GM12878 (cell line): ENCODE data around the gene ARHGAP30. TPM values are rescaled to one million over a fixed set of nuclear protein-coding genes. Genes with fewer than 3 reads are reported as not detected.
A peak's percentile ranks its signal among the peaks of the same experiment; 100 is the strongest.

Experiments
- BACH1 ChIP-seq: fragments of 450-650 bp; IDR thresholded peaks from 2 replicates; pipeline ENCODE4 v1.6.1; 2017; ENCODE audit warnings: mild to moderate bottlenecking, borderline replicate concordance
- BCL11A ChIP-seq: IDR thresholded peaks from 2 replicates; pipeline ENCODE4 v1.6.1; 2011; ENCODE audit warnings: low read depth, low read length
- BRCA1 ChIP-seq: IDR thresholded peaks from 2 replicates; pipeline ENCODE4 v1.6.1; 2011; ENCODE audit warnings: low read depth, low read length, improper control_type of control experiment
- CREB1 ChIP-seq: IDR thresholded peaks from 2 replicates; pipeline ENCODE4 v1.6.1; 2012; ENCODE audit warnings: low read depth, mild to moderate bottlenecking, inconsistent platforms
- DPF2 ChIP-seq: fragments of 450-650 bp; IDR thresholded peaks from 2 replicates; pipeline ENCODE4 v1.6.1; 2017; ENCODE audit warnings: mild to moderate bottlenecking
- EZH2 ChIP-seq: IDR thresholded peaks from 2 replicates; pipeline ENCODE4 v1.6.1; 2012; ENCODE audit warnings: low read depth, mild to moderate bottlenecking, control low read depth, inconsistent platforms, low read length, borderline replicate concordance; ENCODE audit not compliant: control insufficient read depth
- KAT2A ChIP-seq: conservative IDR thresholded peaks from 2 replicates; pipeline ENCODE4 v1.6.1; 2011; ENCODE audit warnings: low read depth, low read length; ENCODE audit not compliant: control insufficient read depth
- KLF5 ChIP-seq: fragments of 450-650 bp; IDR thresholded peaks from 2 replicates; pipeline ENCODE4 v1.6.1; 2014; ENCODE audit warnings: mild to moderate bottlenecking; ENCODE audit not compliant: partially characterized antibody
- LARP7 ChIP-seq: fragments of 450-650 bp; IDR thresholded peaks from 2 replicates; pipeline ENCODE4 v1.6.1; 2017; ENCODE audit warnings: mild to moderate bottlenecking
- MYB ChIP-seq: fragments of 150-350 bp; IDR thresholded peaks from 2 replicates; pipeline ENCODE4 v1.6.1; 2014; ENCODE audit warnings: mild to moderate bottlenecking, low read depth, low read length, borderline replicate concordance
- RUNX3 ChIP-seq: IDR thresholded peaks from 2 replicates; pipeline ENCODE4 v1.6.1; 2012; ENCODE audit warnings: low read length, inconsistent platforms
- SIN3A ChIP-seq: IDR thresholded peaks from 2 replicates; pipeline ENCODE4 v1.6.1; 2012; ENCODE audit warnings: low read depth, low read length, improper control_type of control experiment
- STAT1 ChIP-seq: fragments of 450-650 bp; conservative IDR thresholded peaks from 2 replicates; pipeline ENCODE4 v1.6.1; 2014; ENCODE audit warnings: antibody characterized with exemption, mild to moderate bottlenecking
- SUPT20H ChIP-seq: IDR thresholded peaks from 2 replicates; pipeline ENCODE4 v1.6.1; 2011; ENCODE audit warnings: low read depth, mild to moderate bottlenecking, low read length, moderate library complexity, borderline replicate concordance; ENCODE audit not compliant: control insufficient read depth
- polyA plus RNA-seq, 11 experiments: library from polyadenylated mRNA; depleted of rRNA in 4 of 11; unstranded in 6 of 11; stranded (reverse) in 5 of 11; fragments of >200 nt; fragmentation: Nextera tagmentation in 4 of 11; fragmentation: Illumina TruSeq in 1 of 11; extraction: Ambion mirVana in 4 of 11; extraction: Trizol in 1 of 11; gene quantifications; 1 replicate in 1 of 11; 2 replicates in 10 of 11; pipeline versions ENCODE4 v1.2.1 to v1.2.3, GENCODE V29; 2011 to 2016; ENCODE audit warnings: inconsistent platforms in 2 of 11, missing spikeins in 2 of 11, low read depth in 1 of 11
- total RNA-seq, 4 experiments: library from RNA; depleted of rRNA in 3 of 4; stranded (reverse); fragments of >200 nt in 3 of 4; fragmentation: Illumina TruSeq in 1 of 4; extraction: Trizol in 1 of 4; gene quantifications; 2 replicates each; pipeline versions ENCODE4 v1.2.1 to v1.2.3, GENCODE V29; 2013 to 2021
- TF ChIP-seq, protein P1 (sequence below): IDR thresholded peaks from 2 replicates; pipeline ENCODE4 v1.6.1; 2011; ENCODE audit warnings: low read depth, mild to moderate bottlenecking, low read length, moderate library complexity, borderline replicate concordance; ENCODE audit errors: extremely low read depth
- TF ChIP-seq, protein P2 (sequence below): IDR thresholded peaks from 2 replicates; pipeline ENCODE4 v1.6.1; 2012; ENCODE audit warnings: mild to moderate bottlenecking, low read depth, low read length
- TF ChIP-seq, protein P3 (sequence below): fragments of 150-350 bp; IDR thresholded peaks from 2 replicates; pipeline ENCODE4 v1.6.1; 2016; ENCODE audit warnings: low read depth, low read length
- TF ChIP-seq, protein P4 (sequence below): fragments of 450-650 bp; IDR thresholded peaks from 2 replicates; pipeline ENCODE4 v1.6.1; 2017; ENCODE audit warnings: mild to moderate bottlenecking, moderate library complexity

Gene ARHGAP30
- total and polyA plus RNA-seq, 10 of the 15 experiments (the other 5 are each of a cell fraction or from before 2014, with no cell fraction given): 12.9 to 143 (median 76.3) TPM

DNA sequence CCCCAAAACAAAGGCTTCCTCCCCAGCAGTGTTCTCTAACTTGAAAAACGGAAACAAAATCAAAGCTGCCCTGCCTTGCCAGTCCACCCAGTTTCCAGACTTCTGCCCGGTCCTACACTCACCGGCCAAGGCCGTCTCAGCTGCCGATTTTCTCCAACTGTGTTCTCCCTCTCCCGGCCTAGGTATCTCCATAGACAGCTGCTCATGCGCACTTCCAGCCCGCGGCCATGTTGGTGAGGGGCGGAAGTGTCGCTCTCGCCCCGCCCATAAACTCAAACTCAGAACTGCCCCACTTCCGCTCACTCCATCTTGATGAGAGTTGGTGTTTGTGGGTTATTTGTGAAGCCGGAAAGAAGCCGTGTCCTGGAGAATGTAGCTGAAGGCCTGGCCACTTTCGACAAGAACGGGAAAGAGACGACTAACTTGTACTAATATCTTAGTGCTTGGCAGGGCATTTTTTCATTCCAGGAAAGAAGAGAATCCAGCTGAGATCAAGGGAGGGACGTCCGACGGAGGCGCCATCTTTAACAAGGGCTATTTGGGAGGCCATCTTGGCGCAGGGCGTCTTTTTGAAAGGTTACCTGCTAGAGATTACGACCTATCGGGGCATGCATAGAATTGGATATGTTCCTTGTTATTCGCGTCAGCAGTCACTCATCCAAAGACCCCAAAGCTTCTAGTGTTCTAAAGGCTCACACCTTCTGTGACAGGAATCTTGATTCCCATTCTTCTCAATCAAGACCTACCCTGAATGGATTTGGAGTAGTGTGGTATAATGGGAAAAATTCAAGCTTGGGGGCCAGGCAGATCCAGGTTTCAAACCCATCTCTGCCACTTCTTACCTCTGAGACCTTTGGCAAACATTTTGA, 23.7 kb downstream of the ARHGAP30 start, which contains the start of gene USF1 (continued):
- TF ChIP-seq EZH2 (no peak), KAT2A (no peak), MYB (no peak), SIN3A (no peak), BRCA1 (no peak), BACH1 (peak; percentile 30), KLF5 (no peak), STAT1 (no peak; the same call in 1 of the 2 replicates), SUPT20H (no peak), BCL11A (no peak), LARP7 (peak; percentile 47; the same call in 1 of the 2 replicates), DPF2 (no peak; the same call in 1 of the 2 replicates), CREB1 (peak; percentile 84), RUNX3 (peak; percentile 85)
- TF ChIP-seq, protein P1, sequence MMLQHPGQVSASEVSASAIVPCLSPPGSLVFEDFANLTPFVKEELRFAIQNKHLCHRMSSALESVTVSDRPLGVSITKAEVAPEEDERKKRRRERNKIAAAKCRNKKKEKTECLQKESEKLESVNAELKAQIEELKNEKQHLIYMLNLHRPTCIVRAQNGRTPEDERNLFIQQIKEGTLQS: no peak
- TF ChIP-seq, protein P2, sequence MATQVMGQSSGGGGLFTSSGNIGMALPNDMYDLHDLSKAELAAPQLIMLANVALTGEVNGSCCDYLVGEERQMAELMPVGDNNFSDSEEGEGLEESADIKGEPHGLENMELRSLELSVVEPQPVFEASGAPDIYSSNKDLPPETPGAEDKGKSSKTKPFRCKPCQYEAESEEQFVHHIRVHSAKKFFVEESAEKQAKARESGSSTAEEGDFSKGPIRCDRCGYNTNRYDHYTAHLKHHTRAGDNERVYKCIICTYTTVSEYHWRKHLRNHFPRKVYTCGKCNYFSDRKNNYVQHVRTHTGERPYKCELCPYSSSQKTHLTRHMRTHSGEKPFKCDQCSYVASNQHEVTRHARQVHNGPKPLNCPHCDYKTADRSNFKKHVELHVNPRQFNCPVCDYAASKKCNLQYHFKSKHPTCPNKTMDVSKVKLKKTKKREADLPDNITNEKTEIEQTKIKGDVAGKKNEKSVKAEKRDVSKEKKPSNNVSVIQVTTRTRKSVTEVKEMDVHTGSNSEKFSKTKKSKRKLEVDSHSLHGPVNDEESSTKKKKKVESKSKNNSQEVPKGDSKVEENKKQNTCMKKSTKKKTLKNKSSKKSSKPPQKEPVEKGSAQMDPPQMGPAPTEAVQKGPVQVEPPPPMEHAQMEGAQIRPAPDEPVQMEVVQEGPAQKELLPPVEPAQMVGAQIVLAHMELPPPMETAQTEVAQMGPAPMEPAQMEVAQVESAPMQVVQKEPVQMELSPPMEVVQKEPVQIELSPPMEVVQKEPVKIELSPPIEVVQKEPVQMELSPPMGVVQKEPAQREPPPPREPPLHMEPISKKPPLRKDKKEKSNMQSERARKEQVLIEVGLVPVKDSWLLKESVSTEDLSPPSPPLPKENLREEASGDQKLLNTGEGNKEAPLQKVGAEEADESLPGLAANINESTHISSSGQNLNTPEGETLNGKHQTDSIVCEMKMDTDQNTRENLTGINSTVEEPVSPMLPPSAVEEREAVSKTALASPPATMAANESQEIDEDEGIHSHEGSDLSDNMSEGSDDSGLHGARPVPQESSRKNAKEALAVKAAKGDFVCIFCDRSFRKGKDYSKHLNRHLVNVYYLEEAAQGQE: no peak
- TF ChIP-seq, protein P3, sequence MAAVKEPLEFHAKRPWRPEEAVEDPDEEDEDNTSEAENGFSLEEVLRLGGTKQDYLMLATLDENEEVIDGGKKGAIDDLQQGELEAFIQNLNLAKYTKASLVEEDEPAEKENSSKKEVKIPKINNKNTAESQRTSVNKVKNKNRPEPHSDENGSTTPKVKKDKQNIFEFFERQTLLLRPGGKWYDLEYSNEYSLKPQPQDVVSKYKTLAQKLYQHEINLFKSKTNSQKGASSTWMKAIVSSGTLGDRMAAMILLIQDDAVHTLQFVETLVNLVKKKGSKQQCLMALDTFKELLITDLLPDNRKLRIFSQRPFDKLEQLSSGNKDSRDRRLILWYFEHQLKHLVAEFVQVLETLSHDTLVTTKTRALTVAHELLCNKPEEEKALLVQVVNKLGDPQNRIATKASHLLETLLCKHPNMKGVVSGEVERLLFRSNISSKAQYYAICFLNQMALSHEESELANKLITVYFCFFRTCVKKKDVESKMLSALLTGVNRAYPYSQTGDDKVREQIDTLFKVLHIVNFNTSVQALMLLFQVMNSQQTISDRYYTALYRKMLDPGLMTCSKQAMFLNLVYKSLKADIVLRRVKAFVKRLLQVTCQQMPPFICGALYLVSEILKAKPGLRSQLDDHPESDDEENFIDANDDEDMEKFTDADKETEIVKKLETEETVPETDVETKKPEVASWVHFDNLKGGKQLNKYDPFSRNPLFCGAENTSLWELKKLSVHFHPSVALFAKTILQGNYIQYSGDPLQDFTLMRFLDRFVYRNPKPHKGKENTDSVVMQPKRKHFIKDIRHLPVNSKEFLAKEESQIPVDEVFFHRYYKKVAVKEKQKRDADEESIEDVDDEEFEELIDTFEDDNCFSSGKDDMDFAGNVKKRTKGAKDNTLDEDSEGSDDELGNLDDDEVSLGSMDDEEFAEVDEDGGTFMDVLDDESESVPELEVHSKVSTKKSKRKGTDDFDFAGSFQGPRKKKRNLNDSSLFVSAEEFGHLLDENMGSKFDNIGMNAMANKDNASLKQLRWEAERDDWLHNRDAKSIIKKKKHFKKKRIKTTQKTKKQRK: no peak
- TF ChIP-seq, protein P4, sequence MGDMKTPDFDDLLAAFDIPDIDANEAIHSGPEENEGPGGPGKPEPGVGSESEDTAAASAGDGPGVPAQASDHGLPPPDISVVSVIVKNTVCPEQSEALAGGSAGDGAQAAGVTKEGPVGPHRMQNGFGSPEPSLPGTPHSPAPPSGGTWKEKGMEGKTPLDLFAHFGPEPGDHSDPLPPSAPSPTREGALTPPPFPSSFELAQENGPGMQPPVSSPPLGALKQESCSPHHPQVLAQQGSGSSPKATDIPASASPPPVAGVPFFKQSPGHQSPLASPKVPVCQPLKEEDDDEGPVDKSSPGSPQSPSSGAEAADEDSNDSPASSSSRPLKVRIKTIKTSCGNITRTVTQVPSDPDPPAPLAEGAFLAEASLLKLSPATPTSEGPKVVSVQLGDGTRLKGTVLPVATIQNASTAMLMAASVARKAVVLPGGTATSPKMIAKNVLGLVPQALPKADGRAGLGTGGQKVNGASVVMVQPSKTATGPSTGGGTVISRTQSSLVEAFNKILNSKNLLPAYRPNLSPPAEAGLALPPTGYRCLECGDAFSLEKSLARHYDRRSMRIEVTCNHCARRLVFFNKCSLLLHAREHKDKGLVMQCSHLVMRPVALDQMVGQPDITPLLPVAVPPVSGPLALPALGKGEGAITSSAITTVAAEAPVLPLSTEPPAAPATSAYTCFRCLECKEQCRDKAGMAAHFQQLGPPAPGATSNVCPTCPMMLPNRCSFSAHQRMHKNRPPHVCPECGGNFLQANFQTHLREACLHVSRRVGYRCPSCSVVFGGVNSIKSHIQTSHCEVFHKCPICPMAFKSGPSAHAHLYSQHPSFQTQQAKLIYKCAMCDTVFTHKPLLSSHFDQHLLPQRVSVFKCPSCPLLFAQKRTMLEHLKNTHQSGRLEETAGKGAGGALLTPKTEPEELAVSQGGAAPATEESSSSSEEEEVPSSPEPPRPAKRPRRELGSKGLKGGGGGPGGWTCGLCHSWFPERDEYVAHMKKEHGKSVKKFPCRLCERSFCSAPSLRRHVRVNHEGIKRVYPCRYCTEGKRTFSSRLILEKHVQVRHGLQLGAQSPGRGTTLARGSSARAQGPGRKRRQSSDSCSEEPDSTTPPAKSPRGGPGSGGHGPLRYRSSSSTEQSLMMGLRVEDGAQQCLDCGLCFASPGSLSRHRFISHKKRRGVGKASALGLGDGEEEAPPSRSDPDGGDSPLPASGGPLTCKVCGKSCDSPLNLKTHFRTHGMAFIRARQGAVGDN: 0 out of 2 replicates have a peak, but pooled peaks have one; percentile 49
